Measurements from ENCODE around the gene HAAO. TPM values are rescaled to one million over a fixed set of nuclear protein-coding genes. Genes with fewer than 3 reads are reported as not detected.

HAAO gene
- total RNA-seq, 4 donors from 2014 or later, result 6.0 to 19.1 (median 9.8) TPM

DNA sequence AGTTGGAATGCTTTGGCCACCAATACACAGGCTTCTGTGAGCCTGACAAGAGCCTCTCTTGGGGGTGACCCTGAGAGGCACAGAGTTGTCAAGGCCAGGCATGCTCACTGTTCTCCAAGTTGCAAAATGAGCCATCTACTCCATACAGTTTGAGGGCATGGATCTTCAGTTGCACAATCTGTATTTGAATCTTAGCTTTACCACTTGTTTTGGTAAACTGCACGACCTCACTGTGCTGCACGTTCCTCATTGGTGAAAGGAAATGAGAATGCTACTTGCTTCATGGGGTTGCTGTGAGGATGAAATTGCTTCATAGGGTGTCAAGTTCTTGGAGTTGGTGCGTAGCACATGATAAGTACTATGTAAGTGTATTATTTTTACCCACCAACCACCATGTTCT is 12.0 kb upstream of the HAAO start:
- H3K4me1 ChIP-seq, result peaks cover 2 to 19% (median 10%) of the 10 kb centered on the region in 3 donors
- H3K9me3 ChIP-seq, result no peaks in the 10 kb centered on the region
- TF ChIP-seq POLR2AphosphoS5 (IDR thresholded peaks at IDR 0.05), result no peak
- no peak for TF ChIP-seq POLR2A (IDR thresholded peaks at IDR 0.05)
- TF ChIP-seq, protein P1, sequence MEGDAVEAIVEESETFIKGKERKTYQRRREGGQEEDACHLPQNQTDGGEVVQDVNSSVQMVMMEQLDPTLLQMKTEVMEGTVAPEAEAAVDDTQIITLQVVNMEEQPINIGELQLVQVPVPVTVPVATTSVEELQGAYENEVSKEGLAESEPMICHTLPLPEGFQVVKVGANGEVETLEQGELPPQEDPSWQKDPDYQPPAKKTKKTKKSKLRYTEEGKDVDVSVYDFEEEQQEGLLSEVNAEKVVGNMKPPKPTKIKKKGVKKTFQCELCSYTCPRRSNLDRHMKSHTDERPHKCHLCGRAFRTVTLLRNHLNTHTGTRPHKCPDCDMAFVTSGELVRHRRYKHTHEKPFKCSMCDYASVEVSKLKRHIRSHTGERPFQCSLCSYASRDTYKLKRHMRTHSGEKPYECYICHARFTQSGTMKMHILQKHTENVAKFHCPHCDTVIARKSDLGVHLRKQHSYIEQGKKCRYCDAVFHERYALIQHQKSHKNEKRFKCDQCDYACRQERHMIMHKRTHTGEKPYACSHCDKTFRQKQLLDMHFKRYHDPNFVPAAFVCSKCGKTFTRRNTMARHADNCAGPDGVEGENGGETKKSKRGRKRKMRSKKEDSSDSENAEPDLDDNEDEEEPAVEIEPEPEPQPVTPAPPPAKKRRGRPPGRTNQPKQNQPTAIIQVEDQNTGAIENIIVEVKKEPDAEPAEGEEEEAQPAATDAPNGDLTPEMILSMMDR (IDR thresholded peaks at IDR 0.05), result no peak
- no peak for TF ChIP-seq EP300 (IDR thresholded peaks at IDR 0.05)
- no peak for ATAC-seq
- no peak overlapping the region for H3K4me3 ChIP-seq
- 67 to 73% methylated on average over 3 of the region's 3 CpGs for WGBS, 2 donors (ENCODE audit: low coverage in 1 of 2)
- no peaks in the 10 kb centered on the region for H3K36me3 ChIP-seq
- H3K27me3 ChIP-seq, result no peaks in the 10 kb centered on the region
- H3K27ac ChIP-seq, result no peak overlapping the region

DNA sequence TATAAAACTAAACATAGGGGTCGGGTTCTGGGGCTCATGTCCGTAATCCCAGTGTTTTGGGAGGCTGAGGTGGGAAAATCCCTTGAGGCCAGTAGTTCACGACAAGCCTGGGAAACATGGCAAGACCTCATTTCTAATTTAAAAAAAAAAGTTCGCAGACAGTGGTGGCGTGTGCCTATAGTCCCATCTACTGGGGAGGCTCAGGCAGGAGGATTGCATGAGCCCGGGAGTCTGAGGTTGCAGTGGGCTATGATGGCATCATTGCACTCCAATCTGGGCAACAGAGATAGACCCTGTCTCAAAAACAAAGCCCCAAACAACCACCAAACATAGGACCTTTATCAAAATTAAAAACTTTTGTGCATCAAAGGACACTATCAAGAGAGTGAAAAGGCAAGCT is 9.8 kb upstream of the HAAO start:
- Histone ChIP-seq H3K9me3 (no peaks in the 10 kb centered on the region), H3K4me3 (no peak overlapping the region), H3K36me3 (no peaks in the 10 kb centered on the region), H3K4me1 (peaks cover 0 to 9% (median 5%) of the 10 kb centered on the region in 3 donors), H3K27ac (no peak overlapping the region), H3K27me3 (no peaks in the 10 kb centered on the region)
- no peak for ATAC-seq
- TF ChIP-seq POLR2A (IDR thresholded peaks at IDR 0.05), result no peak
- TF ChIP-seq EP300 (IDR thresholded peaks at IDR 0.05), result no peak
- WGBS, 2 donors (ENCODE audit: low coverage in 1 of 2), result 81 to 97% methylated on average over 5 to 6 of the region's 6 CpGs

DNA sequence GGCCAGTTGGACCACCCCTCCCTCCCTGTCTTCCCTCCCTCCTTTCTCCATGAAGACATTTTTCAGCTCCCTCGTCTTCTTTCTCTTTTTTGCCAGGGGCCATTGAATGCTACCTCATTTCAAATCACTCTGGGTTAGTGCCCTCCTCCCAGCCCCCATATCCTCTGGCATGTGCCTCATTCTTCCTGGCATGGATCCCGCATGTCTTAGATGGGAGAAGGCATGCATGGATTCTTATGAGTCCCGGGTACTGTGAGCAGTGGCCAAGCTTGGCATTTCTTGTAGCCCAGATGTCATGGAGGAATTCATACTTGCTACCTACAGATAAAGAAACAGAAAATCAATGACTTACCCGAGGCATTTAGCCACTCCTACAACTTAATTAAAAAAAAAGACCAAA is 9.0 kb upstream of the HAAO start:
- no peaks in the 10 kb centered on the region for H3K27me3 ChIP-seq
- no peaks in the 10 kb centered on the region for H3K36me3 ChIP-seq
- peak overlapping the region in 1 of 4 donors; percentile 29 for H3K27ac ChIP-seq
- no peak for ATAC-seq
- TF ChIP-seq POLR2AphosphoS5 (IDR thresholded peaks at IDR 0.05) (no peak), EP300 (IDR thresholded peaks at IDR 0.05) (no peak), POLR2A (IDR thresholded peaks at IDR 0.05) (no peak)
- TF ChIP-seq, protein P1 (IDR thresholded peaks at IDR 0.05), result no peak
- 21 to 22% methylated on average over 2 to 4 of the region's 4 CpGs for WGBS, 2 donors (ENCODE audit: low coverage in 1 of 2)
- H3K4me3 ChIP-seq, result no peak overlapping the region
- no peaks in the 10 kb centered on the region for H3K9me3 ChIP-seq
- H3K4me1 ChIP-seq, result peaks cover 0 to 9% (median 5%) of the 10 kb centered on the region in 3 donors

DNA sequence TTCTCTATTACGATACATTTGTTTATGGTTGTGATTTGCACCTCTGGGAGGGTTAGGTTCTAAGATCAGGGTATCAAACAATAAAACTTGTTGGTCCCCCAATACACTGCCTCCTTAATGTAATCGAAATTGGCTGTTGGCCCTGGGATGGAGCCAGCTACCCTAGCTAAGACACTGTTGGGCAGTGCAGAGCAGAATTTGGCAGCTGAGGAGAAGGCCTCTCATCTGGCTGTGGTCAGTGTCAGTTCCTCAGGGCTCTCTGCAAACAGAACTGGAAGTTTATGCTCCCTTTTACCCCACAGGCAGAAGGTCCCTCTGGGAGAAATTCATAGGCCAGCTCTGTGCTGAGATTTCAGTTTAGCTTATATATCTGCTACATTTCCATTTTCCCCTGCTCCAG is 8.6 kb upstream of the HAAO start:
- Histone ChIP-seq H3K9me3 (no peaks in the 10 kb centered on the region), H3K27ac (peak overlapping the region in 1 of 4 donors; percentile 29), H3K4me3 (no peak overlapping the region), H3K4me1 (peaks cover 0 to 13% (median 5%) of the 10 kb centered on the region in 3 donors), H3K27me3 (no peaks in the 10 kb centered on the region), H3K36me3 (no peaks in the 10 kb centered on the region)
- TF ChIP-seq, protein P1 (IDR thresholded peaks at IDR 0.05), result no peak
- TF ChIP-seq POLR2A (IDR thresholded peaks at IDR 0.05) (no peak), POLR2AphosphoS5 (IDR thresholded peaks at IDR 0.05) (no peak), EP300 (IDR thresholded peaks at IDR 0.05) (no peak)
- 23 to 100% methylated on average over 1 of the region's 2 CpGs for WGBS, 2 donors (ENCODE audit: low coverage in 1 of 2)
- no peak for ATAC-seq

DNA sequence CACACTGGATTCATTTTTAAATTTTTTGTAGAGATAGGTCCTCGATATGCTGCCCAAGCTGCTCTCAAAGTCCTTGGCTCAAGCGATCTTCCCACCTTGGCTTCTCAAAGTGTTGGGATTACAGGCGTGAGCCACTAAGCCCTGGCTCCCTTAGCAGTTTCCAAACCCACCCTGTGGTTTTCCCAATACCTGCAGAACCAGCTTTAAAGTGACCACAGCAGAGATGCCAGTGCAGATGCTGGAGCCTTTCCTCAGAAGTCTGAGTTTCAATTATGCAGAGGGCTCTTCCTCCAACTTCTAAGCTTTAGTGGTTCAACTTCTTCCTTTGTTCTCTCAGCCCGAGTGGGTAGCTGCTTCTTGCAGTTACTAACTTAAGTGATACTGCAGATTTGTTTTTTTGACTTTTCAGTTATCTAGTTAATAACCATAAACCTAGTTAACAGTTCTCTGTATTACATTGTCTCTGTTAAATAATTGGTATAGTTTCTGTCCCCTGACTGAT is 8.1 kb upstream of the HAAO start:
- H3K4me3 ChIP-seq, result no peak overlapping the region
- no peak for ATAC-seq
- WGBS, 2 donors (ENCODE audit: low coverage in 1 of 2), result 84 to 89% methylated on average over 2 to 3 of the region's 4 CpGs
- TF ChIP-seq, protein P1 (IDR thresholded peaks at IDR 0.05), result no peak
- no peak for TF ChIP-seq EP300 (IDR thresholded peaks at IDR 0.05)
- TF ChIP-seq POLR2AphosphoS5 (IDR thresholded peaks at IDR 0.05), result no peak
- TF ChIP-seq POLR2A (IDR thresholded peaks at IDR 0.05), result no peak
- H3K4me1 ChIP-seq, result peaks cover 0 to 16% (median 5%) of the 10 kb centered on the region in 3 donors
- H3K27ac ChIP-seq, result no peak overlapping the region
- no peaks in the 10 kb centered on the region for H3K36me3 ChIP-seq
- no peaks in the 10 kb centered on the region for H3K27me3 ChIP-seq
- no peaks in the 10 kb centered on the region for H3K9me3 ChIP-seq
